ENCODE results near the gene FAM167B.

FAM167B gene

GRCh38 chr1:32200226-32201010 is 46.6 kb upstream of the FAM167B start, which contains the start of gene CCDC28B:
Gene CCDC28B (plus strand): TSS chr1:32200595. CDS start chr1:32201936, 1,341 bp downstream.
- H3K4me3 ChIP-seq: peak within 1 kb of the TSS; percentile 58 to 70
- no peaks in the 10 kb centered on the region for H3K27me3 ChIP-seq
- H3K9me3 ChIP-seq: no peaks in the 10 kb centered on the region
- peaks cover 3 to 37% (median 28%) of the 10 kb centered on the region in 4 donors for H3K4me1 ChIP-seq
- peak; percentile 62 to 87 for DNase-seq
- H3K36me3 ChIP-seq: peaks cover 12 to 32% (median 15%) of the 10 kb centered on the region in 3 donors
- H3K27ac ChIP-seq: peak within 1 kb of the TSS; percentile 71 to 73
- no peak for TF ChIP-seq CTCF (IDR thresholded peaks at IDR 0.05)
- intact Hi-C loops (cut with DNase I; ENCODE audit: low total_unique reads): loop anchor here (5.0 kb wide), 1 partner anchor 152 kb away; no protein-coding TSS in a partner anchor

- Histone ChIP-seq H3K4me1 (peaks cover 3 to 42% (median 34%) of the 10 kb centered on the region in 4 donors), H3K27me3 (no peaks in the 10 kb centered on the region), H3K9me3 (no peaks in the 10 kb centered on the region), H3K27ac (peak overlapping the region; percentile 71 to 73), H3K36me3 (peaks cover 4 to 24% (median 9%) of the 10 kb centered on the region in 3 donors), H3K4me3 (peak overlapping the region; percentile 58 to 70)
- peak; percentile 78 to 84 for DNase-seq
- no peak for TF ChIP-seq CTCF (IDR thresholded peaks at IDR 0.05)
- intact Hi-C loops (cut with DNase I; ENCODE audit: low total_unique reads): loop anchor here (5.0 kb wide), 1 partner anchor 151 kb away; no protein-coding TSS in a partner anchor
Observed at GRCh38 chr1:32201011-32201855, 45.8 kb upstream of the FAM167B start.

- H3K4me1 ChIP-seq: peaks cover 0 to 35% (median 25%) of the 10 kb centered on the region in 4 donors
- no peak for TF ChIP-seq CTCF (IDR thresholded peaks at IDR 0.05)
- H3K9me3 ChIP-seq: no peaks in the 10 kb centered on the region
- no peak for DNase-seq
- H3K27ac ChIP-seq: peak overlapping the region; percentile 53 to 60
- no peaks in the 10 kb centered on the region for H3K36me3 ChIP-seq
- intact Hi-C loops (cut with DNase I; ENCODE audit: low total_unique reads): loop anchor here (5.0 kb wide), 2 partner anchors 37 to 147 kb away; no protein-coding TSS in a partner anchor
- H3K27me3 ChIP-seq: no peaks in the 10 kb centered on the region
- peak overlapping the region; percentile 52 to 71 for H3K4me3 ChIP-seq
Observed at GRCh38 chr1:32204943-32205361, 42.1 kb upstream of the FAM167B start.

- intact Hi-C loops (cut with DNase I; ENCODE audit: low total_unique reads): loop anchor here (5.0 kb wide), 1 partner anchor 37 kb away; no protein-coding TSS in a partner anchor
- Histone ChIP-seq H3K27ac (peak within 1 kb of the TSS; percentile 53 to 60), H3K36me3 (no peaks in the 10 kb centered on the region), H3K9me3 (no peaks in the 10 kb centered on the region), H3K4me1 (peaks cover 0 to 33% (median 22%) of the 10 kb centered on the region in 4 donors), H3K27me3 (no peaks in the 10 kb centered on the region), H3K4me3 (peak within 1 kb of the TSS; percentile 52 to 71)
- peak; percentile 78 to 91 for DNase-seq
- no peak for TF ChIP-seq CTCF (IDR thresholded peaks at IDR 0.05)
Observed at GRCh38 chr1:32205401-32206370, 41.3 kb upstream of the FAM167B start, which contains the start of gene IQCC. Gene IQCC (plus strand): TSS chr1:32205671. CDS start chr1:32205682, 11 bp downstream.
